Loucy (cell line): ENCODE measurements around the gene ACCSL.

Experiments used
- CTCF ChIP-seq: fragments of 200-600 bp; sonication (generic); conservative IDR thresholded peaks from 2 replicates; pipeline ENCODE4 v1.5.1; 2014; ENCODE audit warnings: mild to moderate bottlenecking, antibody characterized with exemption, low read length
- EZH2phosphoT487 ChIP-seq: fragments of 200-600 bp; IDR thresholded peaks from 2 replicates; pipeline ENCODE4 v1.6.1; 2018; ENCODE audit warnings: antibody characterized with exemption, mild to moderate bottlenecking, moderate library complexity, borderline replicate concordance

DNA sequence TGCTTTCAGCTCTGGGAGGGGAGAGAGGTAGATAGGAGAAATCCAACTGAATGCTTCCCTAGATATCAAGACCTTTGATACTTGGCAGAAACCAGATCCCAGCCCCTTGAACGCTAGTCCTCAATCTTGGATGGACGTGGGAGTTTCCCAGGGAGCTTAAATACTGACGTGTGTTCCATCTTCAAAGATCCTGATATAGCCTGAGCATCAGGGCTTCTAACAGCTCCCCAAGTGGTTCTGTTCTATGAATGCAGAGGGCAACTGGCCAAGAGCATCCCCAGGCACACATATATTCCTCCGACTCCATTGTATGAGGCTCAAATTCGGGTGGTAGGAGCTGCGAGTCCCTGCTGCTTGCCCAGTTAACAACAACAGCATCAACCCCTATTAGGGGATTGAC, 9.6 kb downstream of the ACCSL start:
- no peak for TF ChIP-seq CTCF
- TF ChIP-seq EZH2phosphoT487: no peak
